Tibial nerve (tissue), 4 donors: ENCODE results near the gene SDK1. TPM values are rescaled to one million over a fixed set of nuclear protein-coding genes. Genes with fewer than 3 reads are reported as not detected.
"Not testable (repeated sequence)": the region's sequence is repeated elsewhere in the genome, so short reads cannot be mapped to it uniquely, and the experiment has no call there.

Source experiments
- DNase-seq, 2 donors: peaks; one replicate each; pipeline ENCODE4 v3.0.0-alpha.2; 2019; ENCODE audit warnings: low spot score in 2 of 2
- H3K27ac ChIP-seq, 4 donors: fragments of 200-600 bp; sonication (generic) in 3 of 4; one replicate each; pipeline ENCODE4 v1.5.1; 2017 to 2019; ENCODE audit warnings: mild to moderate bottlenecking in 1 of 4
- H3K27me3 ChIP-seq, 2 donors: fragments of 200-600 bp; sonication (generic) in 1 of 2; one replicate each; pipeline versions ENCODE4 v1.5.1 to v1.6.0; 2017 to 2019
- H3K36me3 ChIP-seq, 3 donors: fragments of 200-600 bp; sonication (generic); one replicate each; pipeline ENCODE4 v1.5.1; 2018 to 2019
- H3K4me1 ChIP-seq, 4 donors: fragments of 200-600 bp; sonication (generic) in 3 of 4; one replicate each; pipeline ENCODE4 v1.5.1; 2017 to 2019
- H3K4me3 ChIP-seq, 4 donors: fragments of 200-600 bp; sonication (generic) in 3 of 4; one replicate each; pipeline ENCODE4 v1.5.1; 2017 to 2019; ENCODE audit warnings: mild to moderate bottlenecking in 1 of 4, moderate library complexity in 1 of 4
- H3K9me3 ChIP-seq, 4 donors: fragments of 200-600 bp; sonication (generic) in 3 of 4; one replicate each; pipeline ENCODE4 v1.5.1; 2017 to 2019
- EP300 ChIP-seq, 2 donors: sonication (generic); formaldehyde crosslinking; IDR thresholded peaks; one replicate each; pipeline ENCODE4 v1.6.1; 2017; ENCODE audit warnings: antibody characterized with exemption in 2 of 2, mild to moderate bottlenecking in 1 of 2
- POLR2A ChIP-seq, 2 donors: fragments of 450-650 bp; IDR thresholded peaks; one replicate each; pipeline ENCODE4 v1.6.1; 2017; ENCODE audit warnings: antibody characterized with exemption in 2 of 2, mild to moderate bottlenecking in 2 of 2, moderate library complexity in 2 of 2
- WGBS, 2 donors: methylation state at CpG; one replicate each; pipeline ENCODE4 v1.1.5; 2018; 5-methylcytosine and 5-hydroxymethylcytosine counted together
- total RNA-seq, 4 donors: library from RNA; depleted of rRNA; stranded (reverse); fragments of >200 nt; gene quantifications; one replicate each; pipeline ENCODE4 v1.1.0, GENCODE V29; 2016
- TF ChIP-seq, protein P1 (sequence below), 5 experiments: fragments of 200-600 bp in 3 of 5; fragments of 450-650 bp in 2 of 5; sonication (generic) in 3 of 5; IDR thresholded peaks; one replicate each; pipeline ENCODE4 v1.5.1; 2016 to 2019; ENCODE audit warnings: antibody characterized with exemption in 5 of 5, mild to moderate bottlenecking in 3 of 5, moderate library complexity in 2 of 5

SDK1 gene
- total RNA-seq, 4 donors from 2014 or later: 8.2 to 16.2 (median 12.9) TPM

DNA sequence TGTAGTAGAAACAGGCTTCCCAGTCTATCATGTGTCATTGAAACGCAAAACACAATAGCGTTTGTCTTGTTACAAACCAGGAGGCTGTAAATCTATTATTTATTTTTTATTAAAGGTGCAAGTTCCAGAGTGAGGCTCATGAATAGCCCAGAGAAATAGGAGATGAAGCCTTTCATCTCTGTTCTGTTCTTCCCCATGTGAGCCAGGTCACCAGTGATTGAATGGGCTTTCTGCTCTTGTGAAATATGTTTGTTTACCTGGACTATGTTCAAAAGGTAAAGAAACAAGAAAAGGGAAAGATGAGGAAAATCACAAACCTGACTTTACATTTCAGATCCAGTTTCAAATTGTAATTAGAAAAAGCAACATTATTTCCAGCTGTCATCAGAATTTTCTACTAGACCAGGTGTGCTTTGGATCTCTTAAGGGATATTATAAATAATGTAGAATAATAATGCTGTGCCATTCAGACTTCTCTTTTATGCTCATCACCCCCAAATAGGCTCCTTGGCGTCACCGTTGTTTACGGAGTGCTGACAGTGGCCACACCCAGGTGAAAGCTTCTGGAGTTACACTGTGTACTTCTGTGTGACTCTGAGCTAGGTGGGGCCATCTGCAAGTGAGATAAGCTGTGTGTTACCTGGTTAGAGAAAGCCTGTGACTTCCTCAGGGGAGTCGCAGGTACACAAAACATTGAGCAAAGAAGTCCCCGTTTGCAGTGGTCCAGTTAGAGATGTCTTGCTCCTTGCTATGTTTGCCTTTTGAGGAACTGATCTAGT lies 274.9 kb downstream of the SDK1 start:
- 91 to 94% methylated on average over 7 of the region's 7 CpGs for WGBS, 2 donors
- peaks cover 0 to 10% (median 2%) of the 10 kb centered on the region in 4 donors for H3K9me3 ChIP-seq
- H3K27ac ChIP-seq: no peak overlapping the region
- no peaks in the 10 kb centered on the region for H3K27me3 ChIP-seq
- no peak for DNase-seq
- H3K4me3 ChIP-seq: no peak overlapping the region
- no peaks in the 10 kb centered on the region for H3K4me1 ChIP-seq
- no peak for TF ChIP-seq POLR2A (IDR thresholded peaks at IDR 0.05)
- TF ChIP-seq, protein P1, sequence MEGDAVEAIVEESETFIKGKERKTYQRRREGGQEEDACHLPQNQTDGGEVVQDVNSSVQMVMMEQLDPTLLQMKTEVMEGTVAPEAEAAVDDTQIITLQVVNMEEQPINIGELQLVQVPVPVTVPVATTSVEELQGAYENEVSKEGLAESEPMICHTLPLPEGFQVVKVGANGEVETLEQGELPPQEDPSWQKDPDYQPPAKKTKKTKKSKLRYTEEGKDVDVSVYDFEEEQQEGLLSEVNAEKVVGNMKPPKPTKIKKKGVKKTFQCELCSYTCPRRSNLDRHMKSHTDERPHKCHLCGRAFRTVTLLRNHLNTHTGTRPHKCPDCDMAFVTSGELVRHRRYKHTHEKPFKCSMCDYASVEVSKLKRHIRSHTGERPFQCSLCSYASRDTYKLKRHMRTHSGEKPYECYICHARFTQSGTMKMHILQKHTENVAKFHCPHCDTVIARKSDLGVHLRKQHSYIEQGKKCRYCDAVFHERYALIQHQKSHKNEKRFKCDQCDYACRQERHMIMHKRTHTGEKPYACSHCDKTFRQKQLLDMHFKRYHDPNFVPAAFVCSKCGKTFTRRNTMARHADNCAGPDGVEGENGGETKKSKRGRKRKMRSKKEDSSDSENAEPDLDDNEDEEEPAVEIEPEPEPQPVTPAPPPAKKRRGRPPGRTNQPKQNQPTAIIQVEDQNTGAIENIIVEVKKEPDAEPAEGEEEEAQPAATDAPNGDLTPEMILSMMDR (IDR thresholded peaks at IDR 0.05): no peak
- no peaks in the 10 kb centered on the region for H3K36me3 ChIP-seq

DNA sequence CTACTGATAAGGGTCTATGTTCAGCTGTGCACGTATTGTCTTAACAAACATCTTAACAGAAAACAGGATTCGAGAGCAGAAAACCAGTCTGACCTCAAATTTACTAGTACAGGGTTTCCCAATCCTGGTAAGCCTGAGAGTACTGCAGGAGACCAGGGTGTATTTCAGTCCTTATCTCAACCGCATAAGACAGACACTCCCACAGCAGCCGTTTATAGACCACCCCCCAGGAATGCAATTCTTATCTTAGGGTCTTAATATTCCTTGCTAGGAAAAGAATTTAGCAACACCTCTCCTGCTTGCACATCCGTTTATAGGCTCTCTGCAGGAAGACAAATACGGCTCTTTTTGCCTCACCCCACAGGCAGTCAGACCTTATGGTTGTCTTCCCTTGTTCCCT lies 277.3 kb downstream of the SDK1 start:
- Histone ChIP-seq H3K27ac (no peak overlapping the region), H3K4me3 (no peak overlapping the region), H3K4me1 (no peaks in the 10 kb centered on the region), H3K9me3 (peaks cover 0 to 10% (median 2%) of the 10 kb centered on the region in 4 donors), H3K27me3 (no peaks in the 10 kb centered on the region), H3K36me3 (no peaks in the 10 kb centered on the region)
- 93 to 97% methylated on average over 6 of the region's 6 CpGs for WGBS, 2 donors
- no peak for TF ChIP-seq EP300 (IDR thresholded peaks at IDR 0.05)
- no peak for TF ChIP-seq POLR2A (IDR thresholded peaks at IDR 0.05)
- TF ChIP-seq, protein P1 (IDR thresholded peaks at IDR 0.05): no peak
- DNase-seq: no peak

DNA sequence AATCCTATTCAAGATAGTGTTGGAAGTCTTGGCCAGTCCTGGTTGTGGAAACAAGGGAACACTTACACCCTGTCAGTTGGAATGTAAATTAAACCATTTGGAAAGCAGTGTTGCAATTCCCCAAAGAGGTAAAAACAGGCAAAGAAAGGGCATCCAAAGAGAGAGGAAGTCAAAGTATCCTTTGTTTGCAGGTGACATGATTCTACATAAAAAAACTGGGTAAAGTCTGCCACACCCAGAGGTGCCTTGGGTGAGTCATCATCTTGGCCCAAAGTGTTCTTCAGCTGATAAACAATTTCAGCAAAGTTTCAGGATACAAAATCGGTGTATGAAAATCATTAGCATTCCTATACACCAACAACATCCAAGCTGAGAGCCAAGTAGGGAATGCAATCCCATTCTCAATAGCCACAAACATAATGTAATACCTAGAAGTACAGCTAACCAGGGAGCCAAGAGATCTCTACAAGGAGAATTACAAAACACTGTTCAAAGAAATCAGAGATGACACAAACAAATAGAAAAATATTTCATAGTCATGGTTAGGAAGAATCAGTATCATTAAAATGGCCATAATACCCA lies 278.7 kb downstream of the SDK1 start:
- no peak for TF ChIP-seq EP300 (IDR thresholded peaks at IDR 0.05)
- TF ChIP-seq, protein P1 (IDR thresholded peaks at IDR 0.05): no peak
- TF ChIP-seq POLR2A (IDR thresholded peaks at IDR 0.05): no peak
- WGBS, 2 donors: 100% methylated on average over 1 of the region's 1 CpG
- peaks cover 0 to 10% (median 2%) of the 10 kb centered on the region in 4 donors for H3K9me3 ChIP-seq
- no peak overlapping the region for H3K27ac ChIP-seq
- H3K4me1 ChIP-seq: no peaks in the 10 kb centered on the region
- H3K36me3 ChIP-seq: no peaks in the 10 kb centered on the region
- H3K4me3 ChIP-seq: no peak overlapping the region
- H3K27me3 ChIP-seq: no peaks in the 10 kb centered on the region
- no peak for DNase-seq

DNA sequence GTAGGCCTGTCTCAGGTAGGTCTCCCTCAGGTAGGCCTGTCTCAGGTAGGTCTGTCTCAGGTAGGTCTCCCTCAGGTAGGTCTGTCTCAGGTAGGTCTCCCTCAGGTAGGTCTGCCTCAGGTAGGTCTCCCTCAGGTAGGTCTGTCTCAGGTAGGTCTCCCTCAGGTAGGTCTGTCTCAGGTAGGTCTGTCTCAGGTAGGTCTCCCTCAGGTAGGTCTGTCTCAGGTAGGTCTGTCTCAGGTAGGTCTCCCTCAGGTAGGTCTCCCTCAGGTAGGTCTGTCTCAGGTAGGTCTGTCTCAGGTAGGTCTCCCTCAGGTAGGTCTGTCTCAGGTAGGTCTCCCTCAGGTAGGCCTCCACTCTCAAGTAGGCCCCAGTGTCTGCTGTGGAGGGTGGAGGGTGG lies 281.1 kb downstream of the SDK1 start:
- H3K4me3 ChIP-seq, DNase-seq, H3K4me1 ChIP-seq, H3K9me3 ChIP-seq, H3K36me3 ChIP-seq, H3K27ac ChIP-seq, H3K27me3 ChIP-seq: not testable (repeated sequence)

DNA sequence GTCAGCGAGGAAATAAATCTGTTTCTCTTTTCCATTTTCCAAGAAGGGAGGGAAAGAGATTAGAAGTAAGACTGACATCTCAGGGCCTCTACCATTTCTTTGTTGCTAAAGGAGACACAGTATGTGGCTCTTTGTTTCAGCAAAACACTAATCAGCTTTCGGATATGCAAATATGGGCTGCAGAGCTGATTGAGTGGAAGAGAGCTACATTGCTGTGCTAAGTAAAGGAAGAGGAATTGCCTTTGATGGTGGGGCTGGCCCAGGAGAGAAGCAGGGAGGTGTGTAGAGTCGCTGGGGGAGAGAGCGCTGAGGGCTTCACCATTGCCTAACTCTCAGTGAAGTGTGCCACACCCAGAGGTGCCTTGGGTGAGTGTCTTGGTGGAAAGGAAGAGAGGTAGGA lies 284.8 kb downstream of the SDK1 start:
- no peak for TF ChIP-seq EP300 (IDR thresholded peaks at IDR 0.05)
- TF ChIP-seq, protein P1 (IDR thresholded peaks at IDR 0.05): no peak
- TF ChIP-seq POLR2A (IDR thresholded peaks at IDR 0.05): no peak
- Histone ChIP-seq H3K27me3 (no peaks in the 10 kb centered on the region), H3K36me3 (no peaks in the 10 kb centered on the region), H3K4me3 (no peak overlapping the region), H3K9me3 (no peaks in the 10 kb centered on the region), H3K27ac (no peak overlapping the region), H3K4me1 (no peaks in the 10 kb centered on the region)
- DNase-seq: no peak
- 84 to 85% methylated on average over 4 of the region's 4 CpGs for WGBS, 2 donors
